Measurements from ENCODE around the gene HOXC13.

The HOXC13 gene

DNA sequence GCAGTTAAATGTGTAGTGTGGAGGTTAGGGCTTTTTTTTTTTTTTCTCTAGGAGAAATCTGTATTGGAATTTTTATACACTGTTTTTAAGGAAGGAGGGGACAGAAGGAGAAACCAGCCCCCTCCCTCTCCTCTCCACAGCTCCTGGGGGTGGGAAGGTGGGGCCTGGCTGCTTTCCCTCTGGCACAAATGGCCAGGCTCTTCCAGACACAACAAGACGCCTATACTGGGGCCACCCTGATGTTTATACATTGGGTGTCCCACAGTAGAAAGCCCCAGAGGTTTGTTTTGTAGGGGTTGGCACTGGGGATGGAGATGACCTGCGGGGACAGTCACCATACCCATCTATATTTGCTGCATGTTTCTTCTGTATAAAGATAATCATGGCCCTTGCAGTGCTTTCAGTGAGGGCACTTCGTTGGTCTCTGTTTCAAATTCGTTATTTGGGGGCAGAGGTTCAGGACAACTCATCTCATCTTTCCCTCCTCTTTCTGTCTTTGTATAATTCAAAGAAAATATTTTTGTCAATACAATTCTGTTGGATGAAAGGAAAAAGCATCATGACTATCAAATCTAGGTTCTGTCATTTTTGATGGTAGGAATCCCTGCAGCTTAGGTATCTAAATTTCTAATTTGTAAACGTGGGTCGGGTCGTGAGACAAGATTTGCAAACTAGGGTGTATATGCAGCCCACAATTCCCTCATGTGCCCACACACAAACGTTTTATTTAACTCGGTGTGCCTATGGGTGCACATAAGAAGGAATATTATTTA is 38.4 kb downstream of the HOXC13 start:
- Mint-ChIP-seq H3K27me3 (peaks cover 88% of the 10 kb centered on the region), H3K9me3 (no peaks in the 10 kb centered on the region), H3K4me1 (peaks cover 14% of the 10 kb centered on the region), H3K27ac (no peak overlapping the region), H3K4me3 (no peak overlapping the region), H3K36me3 (ENCODE audit: low read depth) (peaks cover 3% of the 10 kb centered on the region)
- ATAC-seq = no peak
- no peak for DNase-seq

DNA sequence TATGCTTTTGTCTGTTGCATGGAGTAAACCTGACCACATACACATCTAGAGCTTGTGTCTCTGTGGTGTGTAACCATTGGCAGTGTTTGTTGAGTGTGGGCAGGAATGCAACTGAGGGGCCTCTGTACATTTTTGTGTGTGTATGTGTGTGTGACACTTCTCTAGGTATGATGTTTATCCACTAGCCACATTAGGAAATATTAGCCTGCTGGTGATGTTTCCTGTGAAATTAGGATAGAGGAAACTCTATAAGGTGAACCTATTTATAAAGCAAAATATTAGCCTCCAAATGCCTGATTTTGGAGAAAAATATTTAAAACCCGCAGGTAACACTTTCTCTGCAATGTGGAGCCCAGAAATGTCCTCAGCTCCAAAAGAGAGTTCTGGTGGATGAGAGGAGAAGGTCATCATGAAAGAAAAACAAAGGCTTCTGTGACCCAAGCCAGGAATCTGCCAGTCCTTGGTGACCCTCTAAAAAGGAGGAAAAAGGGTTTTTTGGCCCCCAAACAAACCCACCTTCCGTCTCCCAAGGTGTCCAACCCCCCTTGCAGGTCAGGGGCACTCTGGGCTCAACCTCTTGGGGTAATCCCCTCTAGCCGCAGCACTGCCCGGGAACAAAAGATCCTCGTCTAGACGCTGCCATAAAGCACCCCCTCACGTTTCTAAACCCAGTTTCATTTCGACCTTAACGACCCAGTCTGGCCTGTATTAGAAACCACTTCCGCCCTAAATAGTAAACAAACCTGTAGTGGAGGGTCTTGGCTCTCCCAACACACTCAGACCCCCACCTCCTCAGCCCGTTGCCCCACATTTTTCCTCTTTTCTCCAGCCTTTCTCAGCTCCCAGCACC is 39.2 kb downstream of the HOXC13 start:
- no peak overlapping the region for H3K4me3 Mint-ChIP-seq
- DNase-seq (no peak), ATAC-seq (no peak)
- no peaks in the 10 kb centered on the region for H3K9me3 Mint-ChIP-seq
- H3K27me3 Mint-ChIP-seq = peaks cover 88% of the 10 kb centered on the region
- peaks cover 13% of the 10 kb centered on the region for H3K4me1 Mint-ChIP-seq
- H3K36me3 Mint-ChIP-seq (ENCODE audit: low read depth) = peaks cover 3% of the 10 kb centered on the region
- H3K27ac Mint-ChIP-seq = no peak overlapping the region

DNA sequence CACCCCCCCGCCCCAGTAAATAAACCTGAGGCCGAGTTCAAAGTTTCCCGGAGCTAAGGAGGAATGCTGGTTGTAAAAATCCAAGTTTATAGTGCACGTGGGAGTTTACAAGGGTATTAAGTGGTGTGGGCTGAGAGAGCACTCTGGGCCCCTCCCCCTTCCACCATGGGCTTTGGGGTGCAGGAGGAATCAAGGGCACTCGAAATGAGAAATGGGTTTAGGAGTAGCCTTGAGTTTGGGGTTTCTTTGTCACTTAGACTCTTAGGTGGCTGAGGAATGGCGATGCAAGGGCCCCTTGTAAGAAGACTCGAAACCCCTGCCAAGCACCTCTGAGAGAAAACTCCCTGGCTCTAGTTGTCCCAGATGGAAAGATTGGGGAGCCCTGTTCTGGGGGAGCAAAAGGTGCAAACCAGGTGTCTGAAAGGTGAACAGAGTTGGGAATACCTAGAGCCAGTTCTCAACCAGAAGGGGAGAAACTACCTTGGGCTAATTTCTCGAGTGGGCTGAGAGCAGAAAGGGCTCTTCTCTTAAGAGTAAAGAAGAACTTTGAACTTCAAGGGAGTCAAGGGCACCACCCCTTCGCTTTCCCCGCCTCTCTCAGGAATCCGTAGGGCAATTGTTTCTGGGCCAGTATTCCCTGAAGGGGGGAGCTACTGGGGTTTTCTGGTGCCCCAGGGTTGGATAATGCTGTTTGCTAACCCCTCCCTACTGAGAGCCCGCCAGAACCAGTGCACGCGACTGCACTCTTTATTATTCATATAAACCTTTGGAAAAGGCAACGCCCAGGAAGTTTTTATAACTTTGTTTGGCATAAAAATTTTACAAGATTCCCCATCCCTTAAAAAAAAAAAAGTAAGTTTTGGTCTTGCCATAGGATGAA is 40.1 kb downstream of the HOXC13 start:
- Mint-ChIP-seq H3K36me3 (ENCODE audit: low read depth) (no peaks in the 10 kb centered on the region), H3K9me3 (no peaks in the 10 kb centered on the region), H3K27me3 (peaks cover 89% of the 10 kb centered on the region), H3K4me1 (peaks cover 11% of the 10 kb centered on the region), H3K27ac (no peak overlapping the region), H3K4me3 (no peak overlapping the region)
- ATAC-seq = no peak
- DNase-seq = no peak

- peaks cover 14% of the 10 kb centered on the region for H3K4me1 Mint-ChIP-seq
- ATAC-seq = no peak
- H3K36me3 Mint-ChIP-seq (ENCODE audit: low read depth) = no peaks in the 10 kb centered on the region
- H3K4me3 Mint-ChIP-seq = no peak overlapping the region
- no peak overlapping the region for H3K27ac Mint-ChIP-seq
- no peak for DNase-seq
- H3K27me3 Mint-ChIP-seq = peaks cover 91% of the 10 kb centered on the region
- H3K9me3 Mint-ChIP-seq = no peaks in the 10 kb centered on the region
Observed at GRCh38 chr12:53980104-53980801, 41.6 kb downstream of the HOXC13 start.

DNA sequence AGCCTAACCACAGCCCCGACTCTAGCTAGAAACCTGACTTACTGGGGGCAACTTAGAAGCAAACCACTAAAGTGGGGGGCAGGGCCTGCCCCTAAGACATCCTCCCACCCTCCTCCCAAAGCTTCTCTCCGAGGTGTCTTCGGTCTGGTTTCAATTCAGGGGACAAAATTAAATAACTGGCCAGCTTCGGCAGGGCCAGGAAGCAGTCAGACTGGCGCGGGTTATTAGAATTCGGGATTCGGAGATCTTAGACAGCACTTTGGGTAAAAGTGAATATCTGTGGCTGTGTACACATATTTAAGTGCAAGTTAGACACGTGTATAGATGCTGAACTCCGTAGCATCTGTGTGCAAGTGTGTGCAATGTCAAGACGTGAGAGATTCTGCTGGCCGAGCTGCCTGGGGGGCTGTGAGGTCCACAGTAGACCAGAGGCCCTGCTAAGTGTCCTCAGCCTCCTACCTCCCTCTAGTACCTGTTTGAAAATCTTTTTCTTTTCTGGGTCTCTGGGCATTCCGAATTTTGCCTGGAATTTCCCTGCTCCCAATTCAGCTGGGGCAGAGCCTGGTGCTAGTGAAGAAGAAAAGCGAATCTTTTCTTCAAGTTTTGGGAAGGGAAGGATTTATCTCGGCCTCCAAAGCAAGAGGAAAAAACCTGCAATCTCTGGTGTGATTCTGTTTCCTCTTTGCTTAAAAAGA is 42.3 kb downstream of the HOXC13 start:
- peaks cover 90% of the 10 kb centered on the region for H3K27me3 Mint-ChIP-seq

DNA sequence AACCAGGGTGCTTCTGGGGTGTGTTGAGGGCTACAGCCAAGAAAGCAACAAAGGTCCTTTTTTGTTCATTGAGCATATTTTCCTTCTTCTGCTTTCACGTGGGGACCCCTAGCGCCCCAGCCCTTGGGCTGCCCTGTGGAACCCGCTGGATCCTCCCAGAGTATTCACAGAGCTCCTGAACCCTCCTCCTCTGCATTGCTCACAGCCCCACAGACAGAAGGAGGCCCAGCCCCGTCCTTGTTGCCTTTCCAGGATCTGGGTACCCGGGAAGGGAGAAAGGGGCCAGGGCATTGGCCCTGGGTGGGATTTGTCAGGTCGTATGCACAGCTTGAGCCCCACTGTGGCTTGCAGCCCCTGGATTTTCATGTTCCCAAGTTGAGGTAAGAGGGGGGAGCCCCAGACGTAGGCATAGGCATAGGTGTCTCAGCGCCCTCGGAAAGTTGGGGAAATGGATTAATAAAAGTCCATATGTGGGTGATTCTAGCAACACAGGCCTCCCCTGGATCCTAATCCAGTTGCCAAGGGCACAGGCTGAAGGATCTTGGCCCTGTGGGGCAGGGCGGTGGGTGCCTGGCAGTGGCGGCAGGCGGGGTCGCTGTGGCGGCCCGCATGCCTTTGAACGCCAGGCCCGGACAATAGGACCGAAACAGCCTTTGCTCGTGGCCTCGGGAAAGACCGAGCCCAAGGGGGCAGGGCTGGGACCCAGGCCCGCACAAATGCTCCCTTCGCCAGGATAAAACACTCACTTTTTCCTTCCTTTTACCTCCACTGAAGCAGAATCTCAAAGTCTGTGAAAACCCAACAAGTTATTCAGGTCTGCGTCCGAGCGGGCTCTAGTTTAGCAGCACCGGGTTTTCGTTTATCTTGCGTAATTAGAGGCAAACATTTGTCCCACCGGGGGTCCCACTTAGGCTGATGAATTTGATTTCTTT is 43.3 kb downstream of the HOXC13 start:
- Mint-ChIP-seq H3K4me1 (peaks cover 17% of the 10 kb centered on the region), H3K27ac (no peak overlapping the region)

More for the DNA sequence above, 42.3 kb downstream of the HOXC13 start:
- H3K4me1 Mint-ChIP-seq = peaks cover 14% of the 10 kb centered on the region
- ATAC-seq (no peak), DNase-seq (no peak)
- no peaks in the 10 kb centered on the region for H3K36me3 Mint-ChIP-seq (ENCODE audit: low read depth)
- no peak overlapping the region for H3K27ac Mint-ChIP-seq
- H3K4me3 Mint-ChIP-seq = no peak overlapping the region
- no peaks in the 10 kb centered on the region for H3K9me3 Mint-ChIP-seq

GRCh38 chr12:53982648-53983567 is 44.3 kb downstream of the HOXC13 start:
- Mint-ChIP-seq H3K4me1 (peaks cover 17% of the 10 kb centered on the region), H3K27me3 (peaks cover 91% of the 10 kb centered on the region), H3K4me3 (no peak overlapping the region), H3K27ac (no peak overlapping the region), H3K9me3 (no peaks in the 10 kb centered on the region), H3K36me3 (ENCODE audit: low read depth) (no peaks in the 10 kb centered on the region)
- ATAC-seq (no peak), DNase-seq (no peak)

More for the DNA sequence above, 43.3 kb downstream of the HOXC13 start:
- no peak for ATAC-seq
- no peak for DNase-seq
- Mint-ChIP-seq H3K9me3 (no peaks in the 10 kb centered on the region), H3K4me3 (no peak overlapping the region), H3K36me3 (ENCODE audit: low read depth) (no peaks in the 10 kb centered on the region), H3K27me3 (peaks cover 90% of the 10 kb centered on the region)

- Mint-ChIP-seq H3K4me1 (peaks cover 17% of the 10 kb centered on the region), H3K4me3 (no peak overlapping the region), H3K27ac (no peak overlapping the region), H3K9me3 (no peaks in the 10 kb centered on the region), H3K27me3 (peaks cover 91% of the 10 kb centered on the region), H3K36me3 (ENCODE audit: low read depth) (no peaks in the 10 kb centered on the region)
- no peak for DNase-seq
- no peak for ATAC-seq
Observed at GRCh38 chr12:53983568-53983949, 44.9 kb downstream of the HOXC13 start.

- no peak for ATAC-seq
- Mint-ChIP-seq H3K27me3 (peaks cover 90% of the 10 kb centered on the region), H3K36me3 (ENCODE audit: low read depth) (no peaks in the 10 kb centered on the region), H3K4me1 (peaks cover 19% of the 10 kb centered on the region), H3K9me3 (no peaks in the 10 kb centered on the region), H3K4me3 (no peak overlapping the region), H3K27ac (no peak overlapping the region)
- no peak for DNase-seq
Observed at GRCh38 chr12:53983950-53984572, 45.4 kb downstream of the HOXC13 start.

DNA sequence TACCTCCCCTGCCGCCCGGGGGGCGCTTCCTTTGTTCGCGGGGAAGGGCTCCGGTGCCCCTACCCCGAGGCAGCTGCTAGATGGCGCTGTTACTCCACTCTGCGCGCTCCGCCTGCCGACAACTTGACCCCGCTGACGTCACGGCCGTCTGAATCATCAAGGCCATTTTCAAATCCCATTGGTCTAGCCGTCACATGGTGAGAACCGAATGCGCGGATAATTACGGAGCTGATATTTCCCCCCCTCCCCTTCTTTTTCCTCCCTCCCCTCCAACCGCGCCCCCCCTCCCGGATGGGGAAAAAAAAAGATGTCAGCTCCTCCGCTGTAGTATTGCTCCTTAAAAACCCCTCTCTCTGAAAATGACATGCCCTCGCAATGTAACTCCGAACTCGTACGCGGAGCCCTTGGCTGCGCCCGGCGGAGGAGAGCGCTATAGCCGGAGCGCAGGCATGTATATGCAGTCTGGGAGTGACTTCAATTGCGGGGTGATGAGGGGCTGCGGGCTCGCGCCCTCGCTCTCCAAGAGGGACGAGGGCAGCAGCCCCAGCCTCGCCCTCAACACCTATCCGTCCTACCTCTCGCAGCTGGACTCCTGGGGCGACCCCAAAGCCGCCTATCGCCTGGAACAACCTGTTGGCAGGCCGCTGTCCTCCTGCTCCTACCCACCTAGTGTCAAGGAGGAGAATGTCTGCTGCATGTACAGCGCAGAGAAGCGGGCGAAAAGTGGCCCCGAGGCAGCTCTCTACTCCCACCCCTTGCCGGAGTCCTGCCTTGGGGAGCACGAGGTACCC is 46.5 kb downstream of the HOXC13 start, which contains the start of gene HOXC10:
Gene HOXC10, plus strand, starts transcription at position 246 of the 791 bp plus-strand sequence. Its CDS starts 114 bp downstream, at position 360.
- ATAC-seq (peak; percentile 68), DNase-seq (peak; percentile 89)
- H3K27ac Mint-ChIP-seq = peak within 1 kb of the TSS; percentile 76

DNA sequence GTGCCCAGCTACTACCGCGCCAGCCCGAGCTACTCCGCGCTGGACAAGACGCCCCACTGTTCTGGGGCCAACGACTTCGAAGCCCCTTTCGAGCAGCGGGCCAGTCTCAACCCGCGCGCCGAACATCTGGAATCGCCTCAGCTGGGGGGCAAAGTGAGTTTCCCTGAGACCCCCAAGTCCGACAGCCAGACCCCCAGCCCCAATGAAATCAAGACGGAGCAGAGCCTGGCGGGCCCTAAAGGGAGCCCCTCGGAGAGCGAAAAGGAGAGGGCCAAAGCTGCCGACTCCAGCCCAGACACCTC is 47.0 kb downstream of the HOXC13 start:
- H3K4me1 Mint-ChIP-seq = peaks cover 33% of the 10 kb centered on the region
- H3K4me3 Mint-ChIP-seq = no peak overlapping the region

More for the DNA sequence above, 46.5 kb downstream of the HOXC13 start, which contains the start of gene HOXC10:
- no peaks in the 10 kb centered on the region for H3K9me3 Mint-ChIP-seq
- peaks cover 90% of the 10 kb centered on the region for H3K27me3 Mint-ChIP-seq
- H3K36me3 Mint-ChIP-seq (ENCODE audit: low read depth) = no peaks in the 10 kb centered on the region
- H3K4me3 Mint-ChIP-seq = peak within 1 kb of the TSS; percentile 29
- H3K4me1 Mint-ChIP-seq = peaks cover 30% of the 10 kb centered on the region

More for the DNA sequence above, 47.0 kb downstream of the HOXC13 start:
- Mint-ChIP-seq H3K27me3 (peaks cover 90% of the 10 kb centered on the region), H3K27ac (peak overlapping the region; percentile 76), H3K36me3 (ENCODE audit: low read depth) (no peaks in the 10 kb centered on the region), H3K9me3 (no peaks in the 10 kb centered on the region)
- ATAC-seq (no peak), DNase-seq (no peak)
